HL-60/S4 treated with phorbol 12-myristate 13-acetate at 8.2 ng/mL for 4 days and 3 days (cell line): ENCODE data around the gene KPNB1.

Experiments
- in situ Hi-C: fragments of 300-500 bp; cut with MboI; formaldehyde crosslinking; loops from 2 replicates; pipeline ENCODE4 v1.15.0; 2022; ENCODE audit warnings: low sequenced_read_pairs

KPNB1 gene

GRCh38 chr17:47708864-47709541 is 59.3 kb downstream of the KPNB1 start:
- in situ Hi-C loops = no loop called here

GRCh38 chr17:47709594-47709993 is 59.9 kb downstream of the KPNB1 start:
- in situ Hi-C loops = no loop called here

- in situ Hi-C loops = no loop called here
These were observed 61.8 kb downstream of the KPNB1 start for GRCh38 chr17:47711366-47712099.

GRCh38 chr17:47712330-47713023 is 62.8 kb downstream of the KPNB1 start:
- in situ Hi-C loops = no loop called here

- in situ Hi-C loops = no loop called here
These were observed 64.4 kb downstream of the KPNB1 start for GRCh38 chr17:47713980-47714700.

- in situ Hi-C loops = no loop called here
These were observed 65.2 kb downstream of the KPNB1 start for GRCh38 chr17:47714773-47715396.

- in situ Hi-C loops = no loop called here
These were observed 66.1 kb downstream of the KPNB1 start for GRCh38 chr17:47715669-47716325.

GRCh38 chr17:47716375-47716774 is 66.7 kb downstream of the KPNB1 start:
- in situ Hi-C loops = no loop called here

- in situ Hi-C loops = no loop called here
These were observed 67.6 kb downstream of the KPNB1 start for GRCh38 chr17:47717261-47717697.

- in situ Hi-C loops = no loop called here
These were observed 68.4 kb downstream of the KPNB1 start for GRCh38 chr17:47717979-47718621.

- in situ Hi-C loops = no loop called here
These were observed 69.1 kb downstream of the KPNB1 start for GRCh38 chr17:47718634-47719405.

- in situ Hi-C loops = loop anchor here (5.0 kb wide), 1 partner anchor 48 kb away; no protein-coding TSS in a partner anchor
These were observed 69.9 kb downstream of the KPNB1 start for GRCh38 chr17:47719411-47720152.

- in situ Hi-C loops = loop anchor here (5.0 kb wide), 1 partner anchor 47 kb away; no protein-coding TSS in a partner anchor
These were observed 70.5 kb downstream of the KPNB1 start for GRCh38 chr17:47720196-47720595.

- in situ Hi-C loops = loop anchor here (5.0 kb wide), 1 partner anchor 46 kb away; no protein-coding TSS in a partner anchor
These were observed 71.2 kb downstream of the KPNB1 start for GRCh38 chr17:47720754-47721533.

- in situ Hi-C loops = loop anchor here (5.0 kb wide), 1 partner anchor 46 kb away; no protein-coding TSS in a partner anchor
These were observed 72.0 kb downstream of the KPNB1 start for GRCh38 chr17:47721725-47722124.

GRCh38 chr17:47724705-47725104 is 75.0 kb downstream of the KPNB1 start:
- in situ Hi-C loops = loop anchor here (5.0 kb wide), 1 partner anchor 43 kb away; no protein-coding TSS in a partner anchor
